ENCODE measurements around the gene RSU1. TPM values are rescaled to one million over a fixed set of nuclear protein-coding genes. Genes with fewer than 3 reads are reported as not detected.

RSU1 gene
- total and polyA plus RNA-seq, 2 donors (not counting 1 experiment from before 2014, with no cell fraction given): 46.9 to 252 TPM

DNA sequence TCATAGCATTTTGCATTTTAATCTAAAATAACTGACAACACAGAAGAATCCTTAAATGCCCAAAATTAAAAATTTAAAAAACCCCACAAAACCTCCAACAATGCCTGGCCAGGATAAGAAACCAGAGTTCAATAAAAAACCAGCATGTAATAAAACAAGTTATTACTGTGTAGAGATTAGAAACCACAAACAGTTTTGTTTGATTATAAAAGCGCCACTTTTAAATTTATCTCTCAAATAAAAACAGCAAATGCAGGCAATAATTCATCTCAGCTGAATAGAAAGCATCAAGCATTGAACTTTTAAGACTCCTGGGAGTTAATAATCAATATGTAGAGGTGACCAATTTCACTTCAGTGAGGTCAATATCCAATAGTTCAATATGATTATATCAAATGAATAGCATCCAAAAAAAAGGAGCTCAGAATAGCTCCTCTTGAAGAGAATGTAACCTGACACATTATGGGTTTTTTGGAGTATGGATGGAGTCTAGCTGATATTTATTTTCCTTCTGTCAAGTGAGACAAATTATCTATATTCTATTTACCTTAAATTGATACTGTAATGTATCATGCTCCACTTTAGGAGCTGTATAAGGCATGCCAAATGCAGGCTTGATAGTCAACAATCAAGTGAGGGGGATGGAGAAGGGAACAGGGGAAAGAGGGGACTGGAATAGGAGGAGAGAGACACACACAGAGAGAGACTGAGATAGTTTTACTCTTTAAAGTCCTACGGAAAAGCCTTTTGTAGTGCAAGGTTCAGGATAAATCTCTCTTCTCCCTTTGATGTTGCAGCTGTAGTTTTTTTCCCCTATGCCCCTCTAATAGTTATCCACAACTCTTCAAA is 130.9 kb downstream of the RSU1 start:
- Histone ChIP-seq H3K9me3 (ENCODE audit: control insufficient read depth, insufficient read depth, low read depth, low read length) (no peaks in the 10 kb centered on the region), H3K4me3 (replicated peaks in 1 of 4; ENCODE audit: control extremely low read depth in 1 of 4, insufficient read depth in 1 of 4, low read depth in 3 of 4, low read length in 4 of 4) (no peak overlapping the region), H3K79me2 (ENCODE audit: control insufficient read depth, insufficient read depth, low read length) (no peaks in the 10 kb centered on the region), H3K36me3 (ENCODE audit: control insufficient read depth, insufficient read depth, low read length) (no peaks in the 10 kb centered on the region), H3K27ac (ENCODE audit: insufficient read depth, low read length) (no peak overlapping the region), H3K9ac (ENCODE audit: insufficient read depth, low read length) (no peak overlapping the region), H3K4me1 (ENCODE audit: control insufficient read depth, extremely low read depth, insufficient read depth, low read length) (no peaks in the 10 kb centered on the region), H3K27me3 (ENCODE audit: control insufficient read depth, insufficient read depth, low read length) (no peaks in the 10 kb centered on the region), H3K4me2 (ENCODE audit: extremely low read depth, insufficient read depth, low read length) (no peak overlapping the region), H2AFZ (ENCODE audit: low read length) (no peak overlapping the region), H4K20me1 (ENCODE audit: control insufficient read depth, extremely low read depth, insufficient read depth, low read length) (no peaks in the 10 kb centered on the region)
- no peak for TF ChIP-seq EZH2 (IDR thresholded peaks at IDR 0.05; ENCODE audit: low read length, missing control alignments)
- TF ChIP-seq, protein P1, sequence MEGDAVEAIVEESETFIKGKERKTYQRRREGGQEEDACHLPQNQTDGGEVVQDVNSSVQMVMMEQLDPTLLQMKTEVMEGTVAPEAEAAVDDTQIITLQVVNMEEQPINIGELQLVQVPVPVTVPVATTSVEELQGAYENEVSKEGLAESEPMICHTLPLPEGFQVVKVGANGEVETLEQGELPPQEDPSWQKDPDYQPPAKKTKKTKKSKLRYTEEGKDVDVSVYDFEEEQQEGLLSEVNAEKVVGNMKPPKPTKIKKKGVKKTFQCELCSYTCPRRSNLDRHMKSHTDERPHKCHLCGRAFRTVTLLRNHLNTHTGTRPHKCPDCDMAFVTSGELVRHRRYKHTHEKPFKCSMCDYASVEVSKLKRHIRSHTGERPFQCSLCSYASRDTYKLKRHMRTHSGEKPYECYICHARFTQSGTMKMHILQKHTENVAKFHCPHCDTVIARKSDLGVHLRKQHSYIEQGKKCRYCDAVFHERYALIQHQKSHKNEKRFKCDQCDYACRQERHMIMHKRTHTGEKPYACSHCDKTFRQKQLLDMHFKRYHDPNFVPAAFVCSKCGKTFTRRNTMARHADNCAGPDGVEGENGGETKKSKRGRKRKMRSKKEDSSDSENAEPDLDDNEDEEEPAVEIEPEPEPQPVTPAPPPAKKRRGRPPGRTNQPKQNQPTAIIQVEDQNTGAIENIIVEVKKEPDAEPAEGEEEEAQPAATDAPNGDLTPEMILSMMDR (conservative IDR thresholded peaks at IDR 0.05 in 1 of 2, IDR thresholded peaks at IDR 0.05 in 1 of 2; ENCODE audit: low read depth in 1 of 2, low read length in 2 of 2): no peak
- DNase-seq (ENCODE audit: low read depth in 2 of 2): no peak

DNA sequence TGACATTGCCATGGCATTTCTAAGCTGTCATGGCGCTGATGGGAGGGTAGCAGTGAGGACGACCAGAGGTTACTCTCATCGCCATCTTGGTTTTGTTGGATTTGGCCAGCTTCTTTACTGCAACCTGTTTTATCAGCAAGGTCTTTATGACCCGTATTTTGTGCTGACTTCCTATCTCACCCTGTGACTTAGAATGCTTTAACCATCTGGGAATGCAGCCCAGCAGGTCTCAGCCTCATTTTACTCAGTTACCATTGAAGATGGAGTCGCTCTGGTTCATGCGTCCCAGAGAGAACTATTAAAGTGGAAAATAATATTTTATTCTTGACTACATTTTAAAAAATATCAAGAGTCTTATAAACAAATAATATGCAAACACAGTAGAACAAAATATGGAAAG is 131.7 kb downstream of the RSU1 start:
- Histone ChIP-seq H3K9ac (ENCODE audit: insufficient read depth, low read length) (no peak overlapping the region), H3K4me2 (ENCODE audit: extremely low read depth, insufficient read depth, low read length) (no peak overlapping the region), H3K36me3 (ENCODE audit: control insufficient read depth, insufficient read depth, low read length) (no peaks in the 10 kb centered on the region), H4K20me1 (ENCODE audit: control insufficient read depth, extremely low read depth, insufficient read depth, low read length) (no peaks in the 10 kb centered on the region), H3K27me3 (ENCODE audit: control insufficient read depth, insufficient read depth, low read length) (no peaks in the 10 kb centered on the region), H3K27ac (ENCODE audit: insufficient read depth, low read length) (no peak overlapping the region), H3K4me3 (replicated peaks in 1 of 4; ENCODE audit: control extremely low read depth in 1 of 4, insufficient read depth in 1 of 4, low read depth in 3 of 4, low read length in 4 of 4) (no peak overlapping the region), H3K4me1 (ENCODE audit: control insufficient read depth, extremely low read depth, insufficient read depth, low read length) (no peaks in the 10 kb centered on the region), H3K9me3 (ENCODE audit: control insufficient read depth, insufficient read depth, low read depth, low read length) (no peaks in the 10 kb centered on the region), H2AFZ (ENCODE audit: low read length) (no peak overlapping the region), H3K79me2 (ENCODE audit: control insufficient read depth, insufficient read depth, low read length) (no peaks in the 10 kb centered on the region)
- DNase-seq (ENCODE audit: low read depth in 2 of 2): no peak
- TF ChIP-seq, protein P1 (conservative IDR thresholded peaks at IDR 0.05 in 1 of 2, IDR thresholded peaks at IDR 0.05 in 1 of 2; ENCODE audit: low read depth in 1 of 2, low read length in 2 of 2): no peak
- TF ChIP-seq EZH2 (IDR thresholded peaks at IDR 0.05; ENCODE audit: low read length, missing control alignments): no peak

DNA sequence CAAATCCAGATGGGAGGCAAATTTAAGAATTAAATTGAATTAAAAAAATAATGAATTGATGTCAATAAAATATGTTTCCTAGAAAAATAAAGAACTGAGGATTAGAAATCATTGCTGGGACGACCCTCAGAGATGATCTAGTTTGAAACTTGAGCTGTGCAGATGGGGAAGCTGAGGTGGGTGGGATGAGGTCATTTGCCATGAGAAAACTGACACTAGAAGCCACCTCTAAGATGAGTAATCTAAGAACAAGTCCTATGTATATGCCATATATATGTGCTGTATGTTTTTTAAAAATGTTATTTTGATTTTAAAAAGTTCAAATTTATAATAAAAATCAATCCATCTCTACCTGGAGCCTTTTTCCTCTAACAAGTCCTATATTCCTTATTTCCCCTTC is 135.7 kb downstream of the RSU1 start:
- DNase-seq (ENCODE audit: low read depth in 2 of 2): no peak
- Histone ChIP-seq H3K4me1 (ENCODE audit: control insufficient read depth, extremely low read depth, insufficient read depth, low read length) (no peaks in the 10 kb centered on the region), H3K9me3 (ENCODE audit: control insufficient read depth, insufficient read depth, low read depth, low read length) (no peaks in the 10 kb centered on the region), H2AFZ (ENCODE audit: low read length) (no peak overlapping the region), H3K4me3 (replicated peaks in 1 of 4; ENCODE audit: control extremely low read depth in 1 of 4, insufficient read depth in 1 of 4, low read depth in 3 of 4, low read length in 4 of 4) (no peak overlapping the region), H3K9ac (ENCODE audit: insufficient read depth, low read length) (no peak overlapping the region), H3K27me3 (ENCODE audit: control insufficient read depth, insufficient read depth, low read length) (no peaks in the 10 kb centered on the region), H3K4me2 (ENCODE audit: extremely low read depth, insufficient read depth, low read length) (no peak overlapping the region), H4K20me1 (ENCODE audit: control insufficient read depth, extremely low read depth, insufficient read depth, low read length) (no peaks in the 10 kb centered on the region), H3K36me3 (ENCODE audit: control insufficient read depth, insufficient read depth, low read length) (no peaks in the 10 kb centered on the region), H3K27ac (ENCODE audit: insufficient read depth, low read length) (no peak overlapping the region), H3K79me2 (ENCODE audit: control insufficient read depth, insufficient read depth, low read length) (no peaks in the 10 kb centered on the region)
- no peak for TF ChIP-seq EZH2 (IDR thresholded peaks at IDR 0.05; ENCODE audit: low read length, missing control alignments)
- TF ChIP-seq, protein P1 (conservative IDR thresholded peaks at IDR 0.05 in 1 of 2, IDR thresholded peaks at IDR 0.05 in 1 of 2; ENCODE audit: low read depth in 1 of 2, low read length in 2 of 2): no peak
